Gastrocnemius medialis (tissue), 4 donors: Measurements from ENCODE around the gene WDR37.

Source experiments
- POLR2A ChIP-seq, 2 donors: fragments of 450-650 bp; IDR thresholded peaks; one replicate each; pipeline ENCODE4 v1.6.1; 2017; ENCODE audit warnings: antibody characterized with exemption in 2 of 2, mild to moderate bottlenecking in 2 of 2, moderate library complexity in 2 of 2
- TF ChIP-seq, protein P1 (sequence below), 5 experiments: fragments of 450-650 bp in 3 of 5; fragments of 200-600 bp in 2 of 5; sonication (generic) in 2 of 5; IDR thresholded peaks in 4 of 5; conservative IDR thresholded peaks in 1 of 5; 1 replicate in 4 of 5; 2 replicates in 1 of 5; pipeline ENCODE4 v1.5.1; 2016 to 2019; ENCODE audit warnings: antibody characterized with exemption in 5 of 5, mild to moderate bottlenecking in 3 of 5, moderate library complexity in 3 of 5

DNA sequence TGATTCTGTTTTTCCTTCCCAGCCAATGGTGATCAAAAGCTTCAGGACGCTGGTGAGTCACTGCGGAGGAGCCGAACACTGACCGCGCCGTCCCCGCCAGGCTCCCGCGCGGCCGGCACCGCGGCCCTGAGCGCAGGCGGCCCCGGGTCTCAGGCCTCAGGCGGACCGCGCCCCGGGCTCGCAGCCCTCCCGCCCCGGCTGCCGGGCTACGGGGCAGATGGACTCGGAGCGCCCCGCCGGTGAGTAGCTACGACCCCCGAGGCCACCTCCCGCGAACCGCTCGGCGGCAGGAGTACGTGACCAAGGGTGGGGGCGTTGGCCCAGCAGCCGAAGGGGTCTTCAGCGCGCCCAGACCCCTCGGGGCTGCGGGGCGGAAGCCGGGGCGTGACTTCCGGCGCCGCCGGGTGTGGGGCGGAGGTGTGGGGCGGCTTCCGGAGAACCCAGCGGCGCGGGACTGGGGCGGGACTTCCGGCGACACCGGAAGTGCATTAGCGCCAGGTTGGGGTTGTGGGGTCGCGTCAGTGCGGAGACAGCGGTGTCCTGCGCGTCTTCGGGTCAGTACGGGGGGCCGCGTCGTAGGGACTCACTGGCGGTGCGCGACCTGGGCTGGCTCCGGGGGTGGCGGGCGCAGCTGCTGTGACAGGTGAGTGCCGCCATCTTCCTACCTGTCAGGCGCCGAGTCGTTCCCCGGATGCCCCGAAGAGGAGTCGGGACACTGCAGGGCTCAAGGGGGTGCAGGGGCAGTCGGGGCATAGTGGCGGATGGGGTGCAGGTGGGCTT is at the start of gene WDR37:
- TF ChIP-seq, protein P1, sequence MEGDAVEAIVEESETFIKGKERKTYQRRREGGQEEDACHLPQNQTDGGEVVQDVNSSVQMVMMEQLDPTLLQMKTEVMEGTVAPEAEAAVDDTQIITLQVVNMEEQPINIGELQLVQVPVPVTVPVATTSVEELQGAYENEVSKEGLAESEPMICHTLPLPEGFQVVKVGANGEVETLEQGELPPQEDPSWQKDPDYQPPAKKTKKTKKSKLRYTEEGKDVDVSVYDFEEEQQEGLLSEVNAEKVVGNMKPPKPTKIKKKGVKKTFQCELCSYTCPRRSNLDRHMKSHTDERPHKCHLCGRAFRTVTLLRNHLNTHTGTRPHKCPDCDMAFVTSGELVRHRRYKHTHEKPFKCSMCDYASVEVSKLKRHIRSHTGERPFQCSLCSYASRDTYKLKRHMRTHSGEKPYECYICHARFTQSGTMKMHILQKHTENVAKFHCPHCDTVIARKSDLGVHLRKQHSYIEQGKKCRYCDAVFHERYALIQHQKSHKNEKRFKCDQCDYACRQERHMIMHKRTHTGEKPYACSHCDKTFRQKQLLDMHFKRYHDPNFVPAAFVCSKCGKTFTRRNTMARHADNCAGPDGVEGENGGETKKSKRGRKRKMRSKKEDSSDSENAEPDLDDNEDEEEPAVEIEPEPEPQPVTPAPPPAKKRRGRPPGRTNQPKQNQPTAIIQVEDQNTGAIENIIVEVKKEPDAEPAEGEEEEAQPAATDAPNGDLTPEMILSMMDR (IDR thresholded peaks at IDR 0.05 in 4 of 5, conservative IDR thresholded peaks at IDR 0.05 in 1 of 5): peak in 1 of 5 experiments; percentile 10
- TF ChIP-seq POLR2A (IDR thresholded peaks at IDR 0.05): peak; percentile 90 to 92
